GM19438 (cell line): ENCODE measurements around the gene APOBEC3C.
A peak's percentile ranks its signal among the peaks of the same experiment; 100 is the strongest.
"Not testable (repeated sequence)": the region's sequence is repeated elsewhere in the genome, so short reads cannot be mapped to it uniquely, and the experiment has no call there.

Experiments
- ATAC-seq: cut with Tn5 transposase; IDR thresholded peaks from one replicate; pipeline ENCODE4 v1.9.1; 2021; ENCODE audit warnings: low read depth; ENCODE audit not compliant: unreplicated experiment

Gene APOBEC3C

DNA sequence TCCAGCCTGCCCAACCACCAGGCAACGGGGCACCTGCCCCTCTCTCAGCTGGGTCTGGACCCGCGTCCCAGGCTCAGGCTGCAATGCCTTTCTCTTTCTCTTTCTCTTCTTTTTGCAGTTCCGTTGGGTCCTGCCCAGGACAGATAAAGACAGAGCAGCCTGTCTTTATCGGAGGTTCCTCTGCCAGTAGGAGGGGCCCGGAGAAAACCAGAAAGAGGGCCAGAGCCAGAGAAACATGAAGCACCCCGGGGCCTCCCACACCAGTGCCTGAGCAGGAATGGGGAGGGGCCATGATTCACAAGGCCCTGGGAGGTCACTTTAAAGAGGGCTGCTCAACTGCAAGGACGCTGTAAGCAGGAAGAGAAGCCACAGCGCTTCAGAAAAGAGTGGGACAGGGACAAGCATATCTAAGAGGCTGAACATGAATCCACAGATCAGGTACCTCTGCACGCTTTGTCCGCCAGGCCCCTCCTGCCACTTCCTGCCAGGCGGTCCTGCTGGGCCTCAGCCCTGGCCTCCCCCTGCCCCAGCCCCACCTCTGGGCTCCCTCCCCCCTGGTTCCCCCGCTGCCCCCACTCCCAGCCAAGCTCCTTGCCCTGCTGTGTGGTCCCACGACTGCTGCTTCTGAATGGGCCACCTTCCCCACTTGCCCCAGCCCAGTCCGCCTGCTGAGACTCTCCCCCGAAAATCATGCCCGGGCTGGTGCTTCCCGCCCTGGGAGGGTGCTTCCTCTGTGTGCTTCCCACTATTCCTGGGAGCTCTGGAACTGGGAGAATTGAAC is at the start of gene APOBEC3C:
Gene APOBEC3C, plus strand, starts transcription at position 316 of the 781 bp plus-strand sequence. Its CDS starts 106 bp downstream, at position 422.
- ATAC-seq, result peak; percentile 90

DNA sequence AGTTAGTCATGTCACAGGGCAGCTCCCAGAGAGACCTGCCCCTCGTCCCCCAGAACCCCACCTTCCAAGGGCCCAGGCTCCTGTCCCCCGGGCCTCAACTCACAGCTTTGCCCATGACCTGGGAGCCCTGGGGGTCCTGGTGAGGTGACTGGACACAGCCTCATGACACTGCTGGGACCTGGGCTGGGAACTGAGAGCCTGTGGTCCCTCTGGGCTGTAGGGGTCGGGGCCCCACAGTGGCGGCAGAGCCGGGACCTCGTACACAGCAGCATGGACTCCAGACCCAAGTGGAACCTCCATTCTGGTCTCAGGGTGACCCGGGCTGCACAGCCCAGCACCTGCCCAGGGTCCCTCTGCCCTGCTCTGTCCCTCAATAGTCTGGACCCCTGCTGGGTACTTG is 49.8 kb upstream of the APOBEC3C start:
- no peak for ATAC-seq

DNA sequence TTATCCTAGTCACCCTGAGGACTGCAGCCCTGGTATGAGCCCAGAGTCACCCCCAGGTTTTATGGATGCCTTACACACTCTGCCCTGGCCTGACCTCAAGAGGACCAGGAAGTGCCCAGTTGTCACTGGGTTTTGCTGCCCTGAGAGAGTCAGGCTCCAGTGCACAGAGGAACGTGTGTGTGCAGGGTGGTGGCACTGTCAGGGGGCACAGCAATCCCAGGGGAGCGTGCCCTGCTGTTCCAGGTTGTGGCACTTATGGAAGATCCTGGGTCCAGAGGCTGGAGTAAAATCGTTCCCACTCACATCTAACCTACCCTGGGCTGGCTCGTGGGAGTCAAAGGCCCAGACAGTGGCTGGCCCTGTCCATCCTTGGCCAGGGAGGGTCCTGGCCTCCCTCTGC is 49.1 kb upstream of the APOBEC3C start:
- no peak for ATAC-seq

DNA sequence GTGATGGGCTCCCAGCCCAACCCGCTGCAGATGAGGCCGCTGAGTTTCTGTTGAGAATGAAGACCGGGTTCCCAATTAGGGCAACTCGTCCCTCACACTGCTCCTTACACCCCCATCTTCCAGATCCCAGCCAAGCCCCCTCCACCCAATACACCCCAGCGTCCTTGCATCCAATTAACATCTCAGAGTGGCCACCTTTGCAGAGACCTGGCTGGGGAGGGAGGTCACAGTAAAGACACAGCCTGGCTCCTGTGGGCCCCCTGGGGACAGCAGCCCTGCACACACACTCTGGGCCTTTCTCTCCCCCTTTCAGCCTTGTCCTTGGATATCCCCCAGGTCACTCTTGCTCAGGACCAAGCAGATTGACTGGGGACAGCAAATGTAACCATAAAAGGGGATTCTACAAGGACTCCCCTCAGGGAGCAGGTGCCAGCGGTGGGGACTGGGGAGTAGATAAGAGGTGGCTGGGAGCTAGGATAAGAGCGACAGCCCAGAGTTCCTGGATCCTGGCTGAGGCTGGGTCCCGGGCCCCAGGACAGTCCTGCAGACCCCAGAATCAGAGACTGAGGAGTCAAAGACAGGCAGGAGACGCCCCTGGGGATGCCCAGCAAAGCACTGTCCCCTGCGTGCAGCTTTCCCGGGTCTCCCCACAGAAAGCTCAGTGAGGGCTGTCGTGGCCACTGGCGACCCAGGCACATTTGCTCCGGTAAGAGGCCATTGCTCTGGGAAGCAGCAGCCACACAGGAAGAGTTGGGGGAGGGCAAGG is 48.3 kb upstream of the APOBEC3C start:
- ATAC-seq, result no peak

DNA sequence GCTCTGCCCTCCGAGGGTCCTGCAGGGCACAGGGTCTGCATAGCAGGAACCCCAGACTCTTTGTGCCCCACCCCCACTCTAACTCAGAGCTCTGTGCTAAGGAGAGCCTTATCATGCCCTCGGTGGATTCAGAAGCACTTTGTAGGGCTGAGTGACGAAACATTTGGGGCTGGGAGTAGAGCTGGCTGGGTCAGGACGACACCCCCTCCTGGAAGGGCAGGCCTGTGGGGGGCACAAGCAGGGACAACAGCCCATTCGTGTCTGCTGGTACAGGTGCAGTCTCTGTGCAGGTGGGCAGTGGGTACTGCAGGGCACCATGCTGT is 47.7 kb upstream of the APOBEC3C start:
- ATAC-seq, result no peak

DNA sequence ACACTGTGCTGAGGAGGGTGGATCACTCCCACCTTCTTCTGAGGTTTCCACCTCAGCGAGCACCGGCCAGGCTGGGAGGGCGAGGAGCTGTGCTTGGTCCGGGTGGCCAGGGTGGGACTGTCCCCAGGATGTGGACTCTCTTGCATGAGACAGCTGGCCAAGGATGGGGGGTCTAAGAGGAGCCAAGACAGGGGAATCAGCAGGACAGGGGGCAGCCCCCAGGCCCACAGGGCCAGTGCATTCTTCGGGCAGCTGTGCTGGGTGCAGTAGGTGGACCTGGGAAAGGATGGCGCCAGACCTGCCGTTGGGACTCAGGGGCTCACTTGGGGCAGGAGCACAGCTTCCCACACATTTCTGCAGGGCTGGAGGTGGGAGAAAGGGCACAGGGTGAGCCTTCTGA is 47.1 kb upstream of the APOBEC3C start:
- ATAC-seq, result no peak

DNA sequence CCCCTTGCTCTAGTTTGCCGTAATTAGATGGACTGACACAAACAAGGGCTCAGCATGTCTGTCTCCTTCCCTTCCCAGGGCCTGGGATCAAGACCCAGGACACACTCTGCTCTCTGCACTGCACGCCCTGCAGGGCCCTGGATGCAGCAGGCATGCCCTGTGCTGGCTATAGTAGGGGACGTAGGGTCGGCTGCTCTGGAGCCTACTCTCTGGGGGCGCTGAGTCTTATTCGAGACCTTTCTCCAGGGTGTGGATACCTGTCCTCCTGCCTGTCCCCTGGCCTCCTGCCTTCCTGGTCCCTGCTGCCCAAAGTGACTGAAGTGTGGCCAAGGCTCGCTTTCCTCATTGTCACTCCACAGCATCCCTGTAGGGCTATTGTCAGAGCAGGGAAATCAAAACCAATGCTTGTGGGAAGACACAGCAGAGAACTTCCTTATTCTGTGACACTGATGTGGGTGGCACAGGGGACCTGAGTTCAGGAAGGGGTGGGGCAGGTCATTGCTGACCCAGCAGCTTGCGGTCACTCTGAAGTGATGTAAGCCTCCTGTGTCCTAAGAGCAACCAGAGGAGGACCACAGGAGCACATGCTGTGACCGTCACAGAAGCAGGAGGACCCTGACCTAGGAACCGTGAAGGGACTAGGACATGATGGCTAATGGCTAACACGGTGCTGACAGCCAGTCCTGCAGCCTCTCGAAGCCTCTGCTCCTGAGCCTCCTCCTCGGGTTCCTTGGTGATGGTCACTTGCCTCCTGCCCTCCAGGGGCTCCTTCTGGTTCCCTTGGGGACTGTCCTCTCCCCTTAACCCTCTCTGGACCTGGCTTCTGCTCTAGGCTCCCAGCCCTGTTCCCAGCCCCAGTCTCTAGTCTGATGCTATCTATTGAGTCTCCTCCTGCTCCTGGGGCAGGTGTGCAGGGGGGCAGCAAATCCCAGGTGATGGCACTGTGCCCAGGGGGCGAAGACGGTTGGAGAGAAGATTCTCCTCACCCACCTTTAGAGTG is 46.3 kb upstream of the APOBEC3C start:
- no peak for ATAC-seq

DNA sequence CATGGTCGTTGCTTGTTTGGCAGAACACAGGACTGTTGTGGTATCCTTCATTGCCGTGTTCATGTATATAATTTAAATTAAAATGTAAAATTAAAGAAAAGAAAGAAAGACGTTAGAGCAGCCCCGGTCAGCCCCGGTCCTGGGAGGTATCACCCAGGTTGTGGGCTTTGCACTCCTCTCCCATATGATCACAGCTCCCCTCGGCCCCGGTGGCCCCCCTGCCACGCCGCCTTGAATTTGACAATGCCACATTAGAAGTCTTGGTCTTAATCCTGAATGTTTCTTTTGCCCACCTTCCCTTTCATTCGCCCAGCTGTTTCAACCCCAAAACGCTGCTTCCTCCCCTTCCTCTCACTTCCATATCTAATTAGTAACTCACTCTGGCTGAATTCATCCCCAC is 45.3 kb upstream of the APOBEC3C start:
- no peak for ATAC-seq

DNA sequence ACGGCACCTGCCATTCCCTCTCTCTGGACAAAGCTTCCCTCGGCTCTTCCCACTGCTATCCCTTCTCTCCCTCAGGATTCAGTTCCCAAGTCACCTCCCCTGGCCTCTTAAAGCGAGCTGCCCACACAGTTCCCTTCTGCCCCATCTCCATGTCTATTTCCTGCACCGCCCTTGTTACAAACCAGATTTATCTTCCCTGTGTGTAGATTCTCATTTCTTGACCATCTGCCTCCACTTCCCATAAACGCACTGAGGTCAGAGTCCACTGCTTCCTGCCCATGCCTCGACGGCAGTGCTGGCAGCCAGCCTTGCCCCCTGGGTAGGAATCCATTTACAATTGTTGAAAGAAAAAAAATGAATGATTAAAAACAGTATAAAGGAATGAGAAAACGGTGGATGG is 43.5 kb upstream of the APOBEC3C start:
- ATAC-seq, result no peak

DNA sequence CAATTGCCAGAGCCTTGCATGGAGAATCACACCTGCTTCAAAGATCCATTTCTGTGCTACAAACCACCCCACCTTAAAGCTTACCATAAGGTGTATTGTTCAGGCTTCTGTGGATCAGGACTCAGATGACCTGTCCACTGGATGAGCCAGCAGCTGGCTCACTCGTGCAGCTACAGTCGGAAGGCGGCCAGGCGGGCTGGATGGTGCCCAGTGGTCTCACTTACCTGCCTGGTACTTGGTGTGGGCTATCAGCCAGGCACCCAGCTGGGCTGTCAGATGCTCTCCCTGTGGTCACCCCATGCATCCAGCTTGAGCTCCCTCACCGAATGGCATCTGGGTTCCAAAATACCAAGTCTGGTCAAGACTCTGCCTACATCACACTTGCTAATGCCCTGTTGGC is 42.9 kb upstream of the APOBEC3C start:
- ATAC-seq, result no peak

DNA sequence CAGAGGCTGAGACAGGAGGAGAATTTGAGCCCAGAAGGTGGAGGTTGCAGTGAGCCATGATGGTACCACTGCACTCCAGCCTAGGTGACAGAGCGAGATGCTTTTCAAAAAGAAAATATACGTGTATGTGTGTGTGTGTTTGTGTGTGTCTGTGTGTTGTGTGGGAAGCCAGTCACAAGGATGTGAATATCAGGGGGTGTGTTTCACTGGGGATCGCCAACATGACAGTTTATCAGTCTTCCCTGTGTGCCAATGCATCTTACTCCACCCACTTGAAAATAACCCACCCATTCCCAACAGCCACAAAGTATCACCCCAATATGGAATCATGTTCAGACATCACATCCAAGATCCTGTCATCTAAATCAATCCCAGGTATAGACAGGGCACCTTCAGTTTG is 42.3 kb upstream of the APOBEC3C start:
- no peak for ATAC-seq

DNA sequence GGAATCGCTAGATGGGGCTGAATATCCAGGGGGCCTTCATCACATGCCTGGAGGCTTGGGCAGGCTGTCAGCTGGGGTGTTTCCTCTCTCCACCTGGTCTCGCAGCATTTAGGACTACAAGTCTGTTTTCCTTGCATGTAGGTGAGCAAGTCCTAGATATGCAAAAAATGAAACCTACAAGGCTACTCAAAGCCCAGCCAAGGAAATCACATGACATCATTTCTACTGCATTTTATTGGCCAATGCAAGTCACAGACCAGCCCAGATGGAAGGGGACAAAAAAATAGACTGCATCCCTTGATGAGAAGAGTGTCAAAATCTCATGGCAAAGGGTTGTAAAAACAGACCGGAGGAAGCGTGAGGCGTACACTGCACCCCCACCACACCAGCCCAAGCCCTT is 41.5 kb upstream of the APOBEC3C start:
- ATAC-seq, result no peak

DNA sequence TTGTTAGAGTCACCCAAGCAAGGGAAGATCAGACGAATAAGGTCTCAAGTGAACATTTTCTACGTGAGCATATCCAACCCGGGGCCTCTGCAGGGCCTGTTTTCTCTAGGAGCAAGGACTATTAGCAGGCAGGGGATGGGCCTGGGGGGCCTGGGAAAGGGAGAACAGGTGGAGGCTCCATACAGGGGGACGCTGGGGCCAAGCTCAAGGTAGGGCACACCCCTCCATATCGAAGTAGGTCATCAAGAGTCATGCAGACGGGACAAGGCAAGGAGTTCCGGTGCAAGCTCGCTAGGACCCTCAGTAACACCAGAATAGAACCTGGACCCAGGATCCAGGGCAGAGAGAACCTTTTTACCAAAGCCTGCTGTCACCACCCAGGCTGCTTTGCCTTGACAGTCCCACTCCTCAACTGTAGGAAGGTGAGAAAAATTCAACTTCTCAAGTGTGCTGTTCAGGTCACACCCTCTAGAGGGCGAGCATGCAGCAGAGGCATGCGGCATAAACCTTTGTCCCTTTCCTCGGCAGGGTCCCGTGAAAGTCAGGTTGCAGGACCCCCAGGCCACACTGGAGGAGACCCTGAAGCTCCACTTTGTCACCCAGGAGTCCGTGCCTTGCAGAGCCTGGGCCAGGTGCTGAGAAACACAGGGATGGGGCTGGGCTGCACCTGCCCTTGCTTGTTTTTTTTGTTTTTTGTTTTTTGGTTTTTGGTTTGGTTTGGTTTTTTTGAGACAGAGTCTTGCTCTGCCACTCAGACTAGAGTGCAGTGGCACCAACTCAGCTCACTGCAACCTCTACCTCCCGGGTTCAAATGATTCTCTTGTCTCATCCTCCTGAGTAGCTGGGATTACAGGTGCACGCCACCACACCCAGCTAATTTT is 40.5 kb upstream of the APOBEC3C start:
- no peak for ATAC-seq

DNA sequence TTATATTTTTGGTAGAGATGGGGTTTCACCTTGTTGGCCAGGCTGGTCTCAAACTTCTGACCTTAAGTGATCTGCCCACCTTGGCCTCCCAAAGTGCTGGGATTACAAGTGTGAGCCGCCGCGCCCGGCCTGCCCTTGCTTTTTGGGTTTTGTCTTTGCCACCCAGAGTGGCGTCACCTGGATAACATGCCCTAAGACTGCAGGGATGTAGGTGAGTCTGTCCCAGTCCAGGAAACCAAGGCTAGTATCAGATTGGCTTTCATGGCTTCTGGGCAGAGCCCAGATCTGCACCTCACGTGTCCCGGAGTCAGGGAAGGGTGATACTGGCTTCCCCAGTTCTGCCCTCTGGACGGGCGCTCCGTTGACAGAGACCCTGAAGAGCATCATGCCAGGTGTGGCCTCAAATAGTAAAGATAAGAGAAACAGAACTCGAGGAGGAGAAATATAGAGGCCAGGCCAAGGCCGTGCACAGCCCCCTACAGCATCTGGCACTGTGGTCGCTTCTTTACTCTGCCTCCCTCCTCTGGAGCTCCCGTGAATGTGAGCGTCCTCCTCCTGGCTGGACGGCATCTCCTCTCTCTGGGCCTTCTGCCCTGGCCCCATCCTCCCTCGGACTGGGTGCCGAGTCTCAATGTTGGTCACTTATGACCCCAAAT is 39.8 kb upstream of the APOBEC3C start:
- ATAC-seq, result no peak

DNA sequence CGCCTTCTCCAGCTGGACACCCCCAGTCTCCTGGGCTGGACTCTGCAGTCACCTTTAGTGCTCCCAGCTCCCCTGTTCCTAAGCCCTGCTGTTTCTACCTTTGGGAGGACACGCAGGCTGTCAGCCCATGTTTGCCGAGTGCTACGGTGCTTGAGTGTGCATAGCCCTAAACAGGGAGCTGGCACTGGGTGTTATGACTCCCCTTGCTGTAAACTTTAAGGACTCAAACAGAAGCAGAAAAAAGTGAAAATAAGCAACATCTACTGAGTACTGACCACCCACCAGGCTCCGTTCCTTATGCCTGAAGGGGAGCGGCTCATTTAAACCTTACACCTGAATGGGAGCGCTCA is 39.3 kb upstream of the APOBEC3C start:
- ATAC-seq, result no peak

DNA sequence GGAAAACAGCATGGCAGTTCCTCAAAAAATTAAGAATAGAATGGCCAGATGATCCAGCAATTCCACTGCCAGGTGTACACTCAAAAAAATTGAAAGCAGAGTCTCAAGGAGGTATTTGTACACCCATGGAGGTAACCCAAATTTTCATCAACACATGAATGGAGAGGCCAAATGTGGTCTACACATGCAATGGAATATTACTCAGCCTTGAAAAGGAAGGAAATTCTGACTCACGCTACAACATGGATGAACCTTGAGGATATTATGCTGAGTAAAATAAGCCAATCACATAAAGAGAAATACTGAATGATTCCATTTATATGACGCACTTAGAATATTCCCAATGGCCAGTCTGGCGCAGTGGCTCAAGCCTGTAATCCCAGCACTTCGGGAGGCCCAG is 36.8 kb upstream of the APOBEC3C start:
- ATAC-seq, result not testable (repeated sequence)

DNA sequence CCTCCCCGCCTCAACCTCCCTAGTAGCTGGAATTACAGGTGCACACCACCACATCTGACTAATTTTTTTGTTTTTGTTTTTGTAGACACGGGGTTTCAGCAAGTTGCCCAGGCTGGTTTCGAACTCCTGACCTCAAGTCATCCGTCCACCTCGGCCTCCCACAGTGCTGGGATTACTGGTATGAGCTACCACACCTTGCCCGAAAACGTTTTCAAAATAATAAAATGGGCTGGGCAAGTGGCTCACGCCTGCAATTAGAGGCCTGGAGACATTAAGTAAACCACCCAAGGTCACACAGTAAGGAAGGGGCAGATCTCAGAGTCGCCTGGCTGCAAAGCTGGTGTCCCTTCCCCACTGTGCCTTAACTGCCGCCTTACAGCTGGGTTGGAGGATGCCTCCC is 33.5 kb upstream of the APOBEC3C start:
- not testable (repeated sequence) for ATAC-seq

DNA sequence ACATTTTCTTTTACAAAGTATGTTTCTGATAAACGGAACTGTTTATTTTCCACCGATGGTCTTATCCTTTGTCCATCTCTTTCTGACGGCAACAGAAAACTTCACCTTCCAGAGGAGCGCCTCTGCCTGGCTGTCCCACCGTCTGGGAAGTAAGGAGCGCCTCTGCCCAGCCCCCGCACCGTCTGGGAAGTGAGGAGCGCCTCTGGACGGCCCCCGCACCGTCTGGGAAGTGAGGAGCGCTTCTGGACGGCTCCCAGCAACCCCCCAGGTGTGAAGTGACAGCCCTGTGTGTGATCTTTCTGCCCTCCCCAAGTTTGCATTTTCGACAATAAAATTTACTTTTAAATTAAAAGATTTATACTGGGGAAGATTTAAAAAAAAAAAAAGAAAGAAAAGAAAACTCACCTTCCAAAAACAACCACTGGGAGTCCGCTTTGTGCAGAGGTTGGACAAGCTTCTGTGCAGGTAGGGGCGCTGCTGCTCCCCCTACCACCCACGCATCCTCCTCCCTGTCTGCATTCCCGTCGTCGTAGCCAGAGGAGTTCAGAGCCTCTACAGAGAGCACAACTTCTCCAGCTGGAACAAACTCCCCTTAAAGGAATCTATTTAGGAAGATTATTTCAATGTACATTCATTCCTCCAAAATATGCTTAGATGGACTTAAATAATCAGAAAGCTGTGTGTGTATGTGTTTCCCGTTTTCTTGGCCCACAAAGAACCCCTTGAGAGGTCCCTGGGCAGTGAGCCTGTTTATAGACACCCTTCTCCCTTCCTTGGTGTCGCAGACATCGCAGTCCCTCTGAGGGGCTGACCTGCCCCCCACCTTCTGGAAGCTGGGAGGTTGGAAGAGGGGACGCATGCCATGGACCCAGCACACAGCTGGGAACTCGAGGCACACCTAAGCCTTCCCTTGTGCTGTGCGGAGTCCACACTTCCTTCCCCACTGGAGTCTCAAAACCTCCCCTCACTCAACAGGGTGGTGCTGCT is 32.8 kb upstream of the APOBEC3C start:
- peak; percentile 13 for ATAC-seq
